Measurements from ENCODE around the gene DPH3. TPM values are rescaled to one million over a fixed set of nuclear protein-coding genes. Genes with fewer than 3 reads are reported as not detected.

Gene DPH3
- total RNA-seq, 1 donor: 21.4 TPM

DNA sequence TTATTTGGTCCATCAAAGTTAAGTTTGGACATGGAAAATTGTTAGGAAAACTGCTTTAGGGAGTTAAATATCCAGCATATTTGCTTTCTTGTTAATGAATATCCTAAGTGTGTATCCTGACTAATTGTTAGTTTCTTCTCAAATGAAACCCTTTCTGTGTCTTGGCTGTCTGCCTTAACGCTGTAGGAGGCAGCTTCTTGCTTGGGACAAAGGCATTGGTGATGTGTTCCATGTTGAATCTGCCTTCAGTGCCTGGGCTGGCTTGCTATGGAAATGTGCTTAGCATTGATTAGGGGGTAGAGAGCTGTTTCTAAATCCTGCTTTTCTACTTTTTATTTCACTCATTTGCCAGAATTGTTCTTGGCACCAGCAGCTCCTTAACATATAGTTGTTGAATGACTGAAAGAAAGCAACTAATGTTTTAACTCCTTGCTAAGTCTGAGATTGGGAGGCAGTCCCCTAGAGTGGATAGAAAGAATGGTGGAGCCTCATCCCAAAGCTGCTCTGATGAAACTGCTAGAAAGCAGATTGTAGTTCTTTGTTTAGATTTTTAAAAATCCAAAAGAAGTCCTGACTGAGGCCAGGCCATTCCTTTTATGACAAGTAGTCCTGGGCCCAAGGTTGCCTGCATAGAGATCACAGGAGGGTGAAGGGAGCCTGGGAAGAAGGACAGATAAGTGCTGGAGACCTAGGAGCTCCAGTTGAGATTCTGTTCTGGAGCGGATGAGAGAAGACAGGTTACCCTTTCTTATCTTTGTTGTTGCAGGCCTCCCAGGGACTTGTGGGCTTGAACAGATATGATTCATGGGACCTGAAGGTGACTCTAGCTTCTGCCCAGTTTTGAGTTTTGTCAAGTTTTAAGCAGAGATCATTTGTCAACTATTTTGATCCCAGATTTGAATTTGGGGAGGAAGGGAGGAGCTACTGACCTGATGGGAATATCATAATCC lies 39.6 kb upstream of the DPH3 start:
- Histone ChIP-seq H3K9me3 (ENCODE audit: low read depth, low read length) (no peaks in the 10 kb centered on the region), H3K4me1 (ENCODE audit: insufficient read depth, low read length) (peaks cover 7% of the 10 kb centered on the region), H3K36me3 (ENCODE audit: insufficient read depth, low read length) (no peaks in the 10 kb centered on the region), H3K27me3 (ENCODE audit: insufficient read depth, low read length) (no peaks in the 10 kb centered on the region), H3K27ac (ENCODE audit: low read depth, low read length) (no peak overlapping the region), H4K20me1 (ENCODE audit: insufficient read depth, low read length) (no peaks in the 10 kb centered on the region), H2AFZ (ENCODE audit: low read length) (no peak overlapping the region), H3K79me2 (ENCODE audit: insufficient read depth, low read length) (no peaks in the 10 kb centered on the region), H3K4me3 (ENCODE audit: insufficient read depth, low read length) (no peak overlapping the region), H3K4me2 (ENCODE audit: insufficient read depth, low read length) (no peak overlapping the region)
- TF ChIP-seq, protein P1, sequence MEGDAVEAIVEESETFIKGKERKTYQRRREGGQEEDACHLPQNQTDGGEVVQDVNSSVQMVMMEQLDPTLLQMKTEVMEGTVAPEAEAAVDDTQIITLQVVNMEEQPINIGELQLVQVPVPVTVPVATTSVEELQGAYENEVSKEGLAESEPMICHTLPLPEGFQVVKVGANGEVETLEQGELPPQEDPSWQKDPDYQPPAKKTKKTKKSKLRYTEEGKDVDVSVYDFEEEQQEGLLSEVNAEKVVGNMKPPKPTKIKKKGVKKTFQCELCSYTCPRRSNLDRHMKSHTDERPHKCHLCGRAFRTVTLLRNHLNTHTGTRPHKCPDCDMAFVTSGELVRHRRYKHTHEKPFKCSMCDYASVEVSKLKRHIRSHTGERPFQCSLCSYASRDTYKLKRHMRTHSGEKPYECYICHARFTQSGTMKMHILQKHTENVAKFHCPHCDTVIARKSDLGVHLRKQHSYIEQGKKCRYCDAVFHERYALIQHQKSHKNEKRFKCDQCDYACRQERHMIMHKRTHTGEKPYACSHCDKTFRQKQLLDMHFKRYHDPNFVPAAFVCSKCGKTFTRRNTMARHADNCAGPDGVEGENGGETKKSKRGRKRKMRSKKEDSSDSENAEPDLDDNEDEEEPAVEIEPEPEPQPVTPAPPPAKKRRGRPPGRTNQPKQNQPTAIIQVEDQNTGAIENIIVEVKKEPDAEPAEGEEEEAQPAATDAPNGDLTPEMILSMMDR (IDR thresholded peaks at IDR 0.05; ENCODE audit: extremely low read depth, low read depth, low read length): no peak
- DNase-seq (ENCODE audit: insufficient read length, low spot score, missing footprints): no peak

GRCh38 chr3:16303037-16303575 lies 38.4 kb upstream of the DPH3 start:
- no peak overlapping the region for H2AFZ ChIP-seq (ENCODE audit: low read length)
- H4K20me1 ChIP-seq (ENCODE audit: insufficient read depth, low read length): no peaks in the 10 kb centered on the region
- H3K4me3 ChIP-seq (ENCODE audit: insufficient read depth, low read length): no peak overlapping the region
- no peaks in the 10 kb centered on the region for H3K36me3 ChIP-seq (ENCODE audit: insufficient read depth, low read length)
- H3K4me1 ChIP-seq (ENCODE audit: insufficient read depth, low read length): peaks cover 7% of the 10 kb centered on the region
- DNase-seq (ENCODE audit: insufficient read length, low spot score, missing footprints): no peak
- no peak overlapping the region for H3K27ac ChIP-seq (ENCODE audit: low read depth, low read length)
- H3K27me3 ChIP-seq (ENCODE audit: insufficient read depth, low read length): no peaks in the 10 kb centered on the region
- no peaks in the 10 kb centered on the region for H3K9me3 ChIP-seq (ENCODE audit: low read depth, low read length)
- TF ChIP-seq, protein P1 (IDR thresholded peaks at IDR 0.05; ENCODE audit: extremely low read depth, low read depth, low read length): no peak
- H3K4me2 ChIP-seq (ENCODE audit: insufficient read depth, low read length): no peak overlapping the region
- no peaks in the 10 kb centered on the region for H3K79me2 ChIP-seq (ENCODE audit: insufficient read depth, low read length)

GRCh38 chr3:16302082-16302631 lies 37.4 kb upstream of the DPH3 start:
- DNase-seq (ENCODE audit: insufficient read length, low spot score, missing footprints): no peak
- no peaks in the 10 kb centered on the region for H4K20me1 ChIP-seq (ENCODE audit: insufficient read depth, low read length)
- H3K4me2 ChIP-seq (ENCODE audit: insufficient read depth, low read length): no peak overlapping the region
- H3K27me3 ChIP-seq (ENCODE audit: insufficient read depth, low read length): no peaks in the 10 kb centered on the region
- no peak overlapping the region for H2AFZ ChIP-seq (ENCODE audit: low read length)
- H3K4me1 ChIP-seq (ENCODE audit: insufficient read depth, low read length): peaks cover 7% of the 10 kb centered on the region
- H3K36me3 ChIP-seq (ENCODE audit: insufficient read depth, low read length): no peaks in the 10 kb centered on the region
- H3K9me3 ChIP-seq (ENCODE audit: low read depth, low read length): no peaks in the 10 kb centered on the region
- no peak overlapping the region for H3K27ac ChIP-seq (ENCODE audit: low read depth, low read length)
- no peak overlapping the region for H3K4me3 ChIP-seq (ENCODE audit: insufficient read depth, low read length)
- no peaks in the 10 kb centered on the region for H3K79me2 ChIP-seq (ENCODE audit: insufficient read depth, low read length)
- TF ChIP-seq, protein P1 (IDR thresholded peaks at IDR 0.05; ENCODE audit: extremely low read depth, low read depth, low read length): no peak

GRCh38 chr3:16301507-16301906 lies 36.8 kb upstream of the DPH3 start:
- no peak overlapping the region for H3K4me3 ChIP-seq (ENCODE audit: insufficient read depth, low read length)
- H3K27ac ChIP-seq (ENCODE audit: low read depth, low read length): no peak overlapping the region
- no peak overlapping the region for H2AFZ ChIP-seq (ENCODE audit: low read length)
- no peaks in the 10 kb centered on the region for H4K20me1 ChIP-seq (ENCODE audit: insufficient read depth, low read length)
- TF ChIP-seq, protein P1 (IDR thresholded peaks at IDR 0.05; ENCODE audit: extremely low read depth, low read depth, low read length): no peak
- no peak for DNase-seq (ENCODE audit: insufficient read length, low spot score, missing footprints)
- H3K9me3 ChIP-seq (ENCODE audit: low read depth, low read length): no peaks in the 10 kb centered on the region
- H3K36me3 ChIP-seq (ENCODE audit: insufficient read depth, low read length): no peaks in the 10 kb centered on the region
- peaks cover 7% of the 10 kb centered on the region for H3K4me1 ChIP-seq (ENCODE audit: insufficient read depth, low read length)
- H3K79me2 ChIP-seq (ENCODE audit: insufficient read depth, low read length): no peaks in the 10 kb centered on the region
- H3K4me2 ChIP-seq (ENCODE audit: insufficient read depth, low read length): no peak overlapping the region
- no peaks in the 10 kb centered on the region for H3K27me3 ChIP-seq (ENCODE audit: insufficient read depth, low read length)
